Effector memory CD4-positive, alpha-beta T cell (primary cell): Measurements from ENCODE around the gene CES5A.
"Not testable (repeated sequence)": the region's sequence is repeated elsewhere in the genome, so short reads cannot be mapped to it uniquely, and the experiment has no call there.

Source experiments
- DNase-seq, 3 donors: peaks; one replicate each; pipeline ENCODE4 v3.0.0-alpha.2; 2020
- H3K27ac ChIP-seq: 2 replicates; pipeline ENCODE4 v1.7.0; 2013; ENCODE audit warnings: mild to moderate bottlenecking, low read length, moderate library complexity; ENCODE audit not compliant: insufficient read depth, poor library complexity, severe bottlenecking
- H3K27me3 ChIP-seq: replicated peaks from 2 replicates; pipeline ENCODE4 v1.7.0; 2013; ENCODE audit warnings: mild to moderate bottlenecking, low read length; ENCODE audit not compliant: insufficient read depth, control insufficient read depth, poor library complexity, severe bottlenecking
- H3K36me3 ChIP-seq: 2 replicates; pipeline ENCODE4 v1.7.0; 2013; ENCODE audit warnings: mild to moderate bottlenecking, low read length, moderate library complexity; ENCODE audit not compliant: control insufficient read depth, insufficient read depth
- H3K4me1 ChIP-seq: 2 replicates; pipeline ENCODE4 v1.7.0; 2013; ENCODE audit warnings: low read length, mild to moderate bottlenecking; ENCODE audit not compliant: control insufficient read depth, insufficient read depth, poor library complexity, severe bottlenecking
- H3K4me3 ChIP-seq: 2 replicates; pipeline ENCODE4 v1.7.0; 2013; ENCODE audit warnings: low read length, low read depth, mild to moderate bottlenecking; ENCODE audit not compliant: insufficient read depth, poor library complexity, severe bottlenecking
- H3K9me3 ChIP-seq: 2 replicates; pipeline ENCODE4 v1.7.0; 2013; ENCODE audit warnings: mild to moderate bottlenecking, low read length, moderate library complexity; ENCODE audit not compliant: control insufficient read depth

The CES5A gene

DNA sequence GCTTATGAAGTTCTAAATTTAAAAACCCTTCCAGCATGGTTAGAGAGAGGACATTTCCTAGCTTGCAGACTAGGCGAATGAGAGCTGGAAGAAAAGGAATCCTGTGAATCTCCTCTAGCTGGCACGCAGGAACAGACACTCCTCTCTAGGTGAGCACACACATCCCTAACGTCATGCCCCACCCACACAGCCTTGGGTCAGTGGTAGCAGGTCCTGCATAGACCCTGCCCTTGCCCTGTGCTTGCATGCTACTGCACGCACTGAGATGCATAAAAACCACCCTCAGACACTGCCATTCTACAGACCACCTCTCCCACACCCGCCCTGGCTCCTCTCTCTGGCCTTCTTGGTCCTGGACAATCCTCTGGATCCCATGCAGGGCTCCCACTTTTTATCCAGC lies 65.8 kb downstream of the CES5A start:
- Histone ChIP-seq H3K27me3 (no peaks in the 10 kb centered on the region), H3K36me3 (no peaks in the 10 kb centered on the region), H3K27ac (no peak overlapping the region), H3K4me1 (no peaks in the 10 kb centered on the region), H3K4me3 (no peak overlapping the region), H3K9me3 (no peaks in the 10 kb centered on the region)
- no peak for DNase-seq

- H3K9me3 ChIP-seq, H3K4me1 ChIP-seq, DNase-seq, H3K36me3 ChIP-seq, H3K27me3 ChIP-seq, H3K4me3 ChIP-seq, H3K27ac ChIP-seq: not testable (repeated sequence)
These were observed 66.9 kb downstream of the CES5A start for GRCh38 chr16:55808286-55808685.

GRCh38 chr16:55805104-55805503 lies 70.1 kb downstream of the CES5A start:
- not testable (repeated sequence) for DNase-seq, H3K36me3 ChIP-seq, H3K27ac ChIP-seq, H3K27me3 ChIP-seq, H3K4me3 ChIP-seq, H3K4me1 ChIP-seq, H3K9me3 ChIP-seq

DNA sequence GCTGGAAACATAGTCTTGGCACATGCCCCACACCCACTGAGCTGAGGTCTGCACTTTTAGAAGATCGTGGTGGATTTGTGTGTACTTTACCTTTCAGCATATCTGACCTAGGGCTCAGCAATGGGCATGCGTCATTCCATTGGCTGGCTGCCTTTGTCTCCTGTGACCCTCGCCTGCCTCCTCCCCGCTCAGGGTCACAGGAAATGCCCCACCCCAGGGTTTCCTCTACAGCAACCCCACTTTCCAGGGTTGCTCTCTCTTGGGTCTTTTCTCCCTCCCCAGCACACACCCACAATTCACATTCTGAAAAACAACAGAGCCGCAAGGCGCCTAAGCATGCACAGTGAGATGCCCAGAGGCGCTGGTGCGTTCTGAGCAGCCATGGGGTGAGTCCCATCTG lies 71.5 kb downstream of the CES5A start:
- not testable (repeated sequence) for DNase-seq

More for the DNA sequence above, 71.5 kb downstream of the CES5A start:
- H3K27me3 ChIP-seq, H3K4me1 ChIP-seq, H3K9me3 ChIP-seq, H3K27ac ChIP-seq, H3K4me3 ChIP-seq, H3K36me3 ChIP-seq: not testable (repeated sequence)
